Neural crest cell (in vitro differentiated cells): ENCODE data around the gene TNFAIP8L3. TPM values are rescaled to one million over a fixed set of nuclear protein-coding genes. Genes with fewer than 3 reads are reported as not detected.
"Not testable (repeated sequence)": the region's sequence is repeated elsewhere in the genome, so short reads cannot be mapped to it uniquely, and the experiment has no call there.

Experiments
- DNase-seq: peaks from one replicate; pipeline ENCODE4 v3.0.0; 2021; ENCODE audit warnings: low read depth, mixed read lengths, low spot score
- H3K27ac Mint-ChIP-seq: one replicate; pipeline ENCODE4 v1.8.0; 2021; ENCODE audit warnings: mild to moderate bottlenecking, mixed read lengths; ENCODE audit not compliant: unreplicated experiment
- H3K27me3 Mint-ChIP-seq: 2 replicates; pipeline ENCODE4 v1.8.0; 2021; ENCODE audit warnings: low read depth, mild to moderate bottlenecking, mixed read lengths
- H3K36me3 Mint-ChIP-seq: 2 replicates; pipeline ENCODE4 v1.8.0; 2021; ENCODE audit warnings: low read depth, mild to moderate bottlenecking, mixed read lengths
- H3K4me1 Mint-ChIP-seq: 2 replicates; pipeline ENCODE4 v1.8.0; 2021; ENCODE audit warnings: mixed read lengths
- H3K4me3 Mint-ChIP-seq: one replicate; pipeline ENCODE4 v1.8.0; 2021; ENCODE audit warnings: mild to moderate bottlenecking, mixed read lengths
- H3K9me3 Mint-ChIP-seq: 2 replicates; pipeline ENCODE4 v1.8.0; 2021; ENCODE audit warnings: mixed read lengths
- CTCF ChIP-seq: fragments of 200-600 bp; sonication (generic); conservative IDR thresholded peaks from 2 replicates; pipeline ENCODE4 v1.5.0; 2021; ENCODE audit warnings: antibody characterized with exemption, mild to moderate bottlenecking
- total RNA-seq: library from RNA; stranded (reverse); gene quantifications from 2 replicates; pipeline ENCODE4 v1.2.1, GENCODE V29; 2021

Gene TNFAIP8L3
- total RNA-seq, 1 donor from 2014 or later: not detected

GRCh38 chr15:51038162-51038973 is 56.3 kb downstream of the TNFAIP8L3 start:
- Mint-ChIP-seq H3K4me3 (peak overlapping the region; percentile 84), H3K27me3 (no peaks in the 10 kb centered on the region), H3K9me3 (peaks cover 8% of the 10 kb centered on the region), H3K27ac (no peak overlapping the region), H3K36me3 (peaks cover 9% of the 10 kb centered on the region), H3K4me1 (peaks cover 23% of the 10 kb centered on the region)
- no peak for TF ChIP-seq CTCF
- no peak for DNase-seq

GRCh38 chr15:51037474-51037873 is 57.2 kb downstream of the TNFAIP8L3 start:
- not testable (repeated sequence) for H3K9me3 Mint-ChIP-seq, H3K36me3 Mint-ChIP-seq, H3K27me3 Mint-ChIP-seq, DNase-seq
- Mint-ChIP-seq H3K4me3 (peak overlapping the region; percentile 84), H3K27ac (peak overlapping the region; percentile 93), H3K4me1 (peaks cover 23% of the 10 kb centered on the region)

GRCh38 chr15:51030649-51031316 is 63.9 kb downstream of the TNFAIP8L3 start:
- no peaks in the 10 kb centered on the region for H3K4me1 Mint-ChIP-seq
- H3K36me3 Mint-ChIP-seq: peaks cover 12% of the 10 kb centered on the region
- H3K27me3 Mint-ChIP-seq: no peaks in the 10 kb centered on the region
- no peak for TF ChIP-seq CTCF
- peaks cover 9% of the 10 kb centered on the region for H3K9me3 Mint-ChIP-seq
- H3K27ac Mint-ChIP-seq: no peak overlapping the region
- H3K4me3 Mint-ChIP-seq: no peak overlapping the region
- DNase-seq: no peak

- Mint-ChIP-seq H3K4me1 (no peaks in the 10 kb centered on the region), H3K9me3 (peaks cover 20% of the 10 kb centered on the region), H3K27ac (no peak overlapping the region), H3K36me3 (peaks cover 25% of the 10 kb centered on the region), H3K4me3 (no peak overlapping the region), H3K27me3 (no peaks in the 10 kb centered on the region)
- no peak for DNase-seq
- TF ChIP-seq CTCF: no peak
Observed at GRCh38 chr15:51025454-51025846, 69.3 kb downstream of the TNFAIP8L3 start.

- Mint-ChIP-seq H3K36me3 (peaks cover 28% of the 10 kb centered on the region), H3K4me3 (no peak overlapping the region), H3K27me3 (no peaks in the 10 kb centered on the region), H3K4me1 (no peaks in the 10 kb centered on the region), H3K9me3 (peaks cover 23% of the 10 kb centered on the region), H3K27ac (no peak overlapping the region)
- DNase-seq: no peak
- TF ChIP-seq CTCF: no peak
Observed at GRCh38 chr15:51024735-51025453, 69.8 kb downstream of the TNFAIP8L3 start.
